ENCODE measurements around the gene MBD3.

The MBD3 gene

GRCh38 chr19:1609103-1609396 is 16.4 kb upstream of the MBD3 start:
- H3K4me3 ChIP-seq (ENCODE audit: control insufficient read depth, low read depth, low read length), result no peak overlapping the region
- TF ChIP-seq CTCF (IDR thresholded peaks at IDR 0.05; ENCODE audit: control insufficient read depth, insufficient read depth, low read depth, low read length, missing control alignments), result no peak
- no peak for DNase-seq (ENCODE audit: low read depth)

- TF ChIP-seq CTCF (IDR thresholded peaks at IDR 0.05; ENCODE audit: control insufficient read depth, insufficient read depth, low read depth, low read length, missing control alignments), result no peak
Measured at GRCh38 chr19:1608359-1609102, 15.9 kb upstream of the MBD3 start.

GRCh38 chr19:1606138-1606651 is 13.5 kb upstream of the MBD3 start:
- H3K4me3 ChIP-seq (ENCODE audit: control insufficient read depth, low read depth, low read length), result peak overlapping the region; percentile 97
- no peak for TF ChIP-seq CTCF (IDR thresholded peaks at IDR 0.05; ENCODE audit: control insufficient read depth, insufficient read depth, low read depth, low read length, missing control alignments)

More at GRCh38 chr19:1608359-1609102, 15.9 kb upstream of the MBD3 start:
- H3K4me3 ChIP-seq (ENCODE audit: control insufficient read depth, low read depth, low read length), result no peak overlapping the region
- DNase-seq (ENCODE audit: low read depth), result no peak

GRCh38 chr19:1605236-1606137 is 12.8 kb upstream of the MBD3 start, which contains the start of gene UQCR11:
TSS of gene UQCR11 (minus strand) at chr19:1605462. CDS start at chr19:1605409, 53 bp downstream.
- H3K4me3 ChIP-seq (ENCODE audit: control insufficient read depth, low read depth, low read length), result peak within 1 kb of the TSS; percentile 97
- TF ChIP-seq CTCF (IDR thresholded peaks at IDR 0.05; ENCODE audit: control insufficient read depth, insufficient read depth, low read depth, low read length, missing control alignments), result peak; percentile 70
- peak; percentile 92 for DNase-seq (ENCODE audit: low read depth)

More at GRCh38 chr19:1606138-1606651, 13.5 kb upstream of the MBD3 start:
- DNase-seq (ENCODE audit: low read depth), result no peak

GRCh38 chr19:1602091-1602707 is 9.5 kb upstream of the MBD3 start:
- no peak overlapping the region for H3K4me3 ChIP-seq (ENCODE audit: control insufficient read depth, low read depth, low read length)
- TF ChIP-seq CTCF (IDR thresholded peaks at IDR 0.05; ENCODE audit: control insufficient read depth, insufficient read depth, low read depth, low read length, missing control alignments), result no peak
- no peak for DNase-seq (ENCODE audit: low read depth)

- no peak overlapping the region for H3K4me3 ChIP-seq (ENCODE audit: control insufficient read depth, low read depth, low read length)
- DNase-seq (ENCODE audit: low read depth), result no peak
- TF ChIP-seq CTCF (IDR thresholded peaks at IDR 0.05; ENCODE audit: control insufficient read depth, insufficient read depth, low read depth, low read length, missing control alignments), result no peak
Measured at GRCh38 chr19:1601613-1602064, 9.0 kb upstream of the MBD3 start.
